Thymus (tissue), 11 donors: Measurements from ENCODE around the gene B3GAT1. TPM values are rescaled to one million over a fixed set of nuclear protein-coding genes. Genes with fewer than 3 reads are reported as not detected.

Experiments
- DNase-seq, 9 donors: peaks; one replicate each; pipeline ENCODE4 v3.0.0-alpha.2; 2013; ENCODE audit warnings: low spot score in 9 of 9, low read depth in 6 of 9, missing footprints in 1 of 9
- H3K27ac ChIP-seq, 2 donors: one replicate each; pipeline ENCODE4 v1.5.1; 2013; ENCODE audit warnings: control low read depth in 1 of 2, low read depth in 1 of 2, low read length in 1 of 2, mild to moderate bottlenecking in 1 of 2, moderate library complexity in 1 of 2
- H3K27me3 ChIP-seq, 2 donors: one replicate each; pipeline ENCODE4 v1.5.1; 2013; ENCODE audit warnings: low read length in 1 of 2; ENCODE audit not compliant: control insufficient read depth in 2 of 2, insufficient read depth in 1 of 2
- H3K36me3 ChIP-seq, 2 donors: one replicate each; pipeline ENCODE4 v1.5.1; 2013; ENCODE audit warnings: low read length in 1 of 2, mild to moderate bottlenecking in 1 of 2, moderate library complexity in 1 of 2; ENCODE audit not compliant: control insufficient read depth in 2 of 2, insufficient read depth in 2 of 2
- H3K4me1 ChIP-seq, 2 donors: one replicate each; pipeline ENCODE4 v1.5.1; 2013; ENCODE audit warnings: low read length in 2 of 2; ENCODE audit not compliant: control insufficient read depth in 2 of 2, insufficient read depth in 2 of 2
- H3K4me3 ChIP-seq, 2 donors: one replicate each; pipeline ENCODE4 v1.5.1; 2013; ENCODE audit warnings: low read length in 2 of 2, control low read depth in 1 of 2, mild to moderate bottlenecking in 1 of 2
- H3K9me3 ChIP-seq, 2 donors: one replicate each; pipeline ENCODE4 v1.5.1; 2013; ENCODE audit warnings: low read length in 1 of 2, mild to moderate bottlenecking in 1 of 2; ENCODE audit not compliant: control insufficient read depth in 2 of 2, insufficient read depth in 1 of 2
- WGBS: extraction: QIAGEN DNeasy Blood & Tissue Kit; methylation state at CpG from one replicate; pipeline ENCODE4 v1.1.7; 2013; 5-methylcytosine and 5-hydroxymethylcytosine counted together
- polyA plus RNA-seq: library from polyadenylated mRNA; stranded (reverse); fragments of 200-250 nt; gene quantifications from one replicate; pipeline ENCODE4 v1.2.3, GENCODE V29; 2013
- total RNA-seq: library from RNA; stranded (reverse); fragments of 120-200 nt; gene quantifications from one replicate; pipeline ENCODE4 v1.2.4, GENCODE V29; 2013
- donor health status: healthy.

B3GAT1 gene
- total and polyA plus RNA-seq, 2 donors: 0.24 to 0.43 TPM

DNA sequence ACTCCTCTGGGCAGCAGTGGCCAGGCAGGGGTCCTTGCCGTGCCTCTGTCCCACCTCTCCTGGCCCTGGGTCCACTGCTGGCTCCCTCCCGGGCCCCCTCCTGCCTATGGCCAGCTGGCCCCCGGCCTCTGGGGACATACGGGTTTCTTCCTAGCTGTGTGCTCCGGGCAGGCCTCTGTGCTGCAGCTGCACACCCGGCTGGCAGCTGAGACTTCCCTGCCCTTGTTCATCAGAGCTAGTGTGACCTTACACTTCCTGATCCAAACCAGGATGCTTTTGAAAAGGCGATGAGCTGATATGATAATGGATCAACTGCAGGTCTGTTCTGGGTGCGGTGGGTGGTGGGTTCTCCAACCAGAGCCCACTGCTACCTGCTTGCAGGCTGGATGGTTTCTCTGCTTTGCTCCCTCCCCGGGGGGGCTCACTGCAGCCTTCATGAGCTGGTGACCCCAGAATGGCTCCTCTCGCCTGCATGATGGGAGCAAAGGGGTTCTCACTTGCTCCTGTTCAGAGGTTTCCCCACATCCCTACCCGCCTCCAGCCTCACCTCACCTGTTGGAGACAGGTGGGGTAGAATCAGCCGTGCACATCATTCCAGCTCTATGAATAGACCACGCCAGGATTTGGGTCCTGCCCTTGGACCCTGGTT, 13.3 kb downstream of the B3GAT1 start:
- H3K27me3 ChIP-seq: peaks cover 0 to 3% of the 10 kb centered on the region in 2 donors
- H3K4me1 ChIP-seq: no peaks in the 10 kb centered on the region
- H3K4me3 ChIP-seq: no peak overlapping the region
- WGBS: 81% methylated on average over 13 of the region's 13 CpGs
- no peaks in the 10 kb centered on the region for H3K36me3 ChIP-seq
- no peak for DNase-seq
- no peak overlapping the region for H3K27ac ChIP-seq
- no peaks in the 10 kb centered on the region for H3K9me3 ChIP-seq

DNA sequence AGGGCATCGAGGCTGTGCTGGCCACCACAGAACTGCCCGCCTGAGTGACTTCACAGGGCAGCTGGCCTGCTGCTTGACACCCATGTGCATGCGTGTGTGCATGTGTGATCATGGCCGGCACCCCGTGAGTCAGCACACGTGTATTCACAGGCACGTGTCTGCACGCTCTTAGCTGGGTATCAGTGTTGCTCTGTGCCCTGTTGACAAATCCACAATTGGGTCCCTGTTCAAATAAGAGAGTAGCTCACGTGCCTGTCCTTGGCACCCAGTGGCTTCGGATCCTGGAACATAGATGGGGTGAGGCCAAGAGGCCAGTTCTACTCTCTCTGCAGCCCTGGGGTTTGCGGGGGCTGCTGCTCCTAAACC, 14.0 kb downstream of the B3GAT1 start:
- WGBS: 87% methylated on average over 11 of the region's 11 CpGs
- Histone ChIP-seq H3K27me3 (peaks cover 0 to 5% of the 10 kb centered on the region in 2 donors), H3K36me3 (no peaks in the 10 kb centered on the region), H3K4me3 (no peak overlapping the region), H3K27ac (no peak overlapping the region), H3K4me1 (no peaks in the 10 kb centered on the region), H3K9me3 (no peaks in the 10 kb centered on the region)
- no peak for DNase-seq

- Histone ChIP-seq H3K4me3 (no peak overlapping the region), H3K36me3 (no peaks in the 10 kb centered on the region), H3K27me3 (peaks cover 0 to 5% of the 10 kb centered on the region in 2 donors), H3K4me1 (no peaks in the 10 kb centered on the region), H3K9me3 (no peaks in the 10 kb centered on the region), H3K27ac (no peak overlapping the region)
- no peak for DNase-seq
- 93% methylated on average over 18 of the region's 18 CpGs for WGBS
These were observed 14.6 kb downstream of the B3GAT1 start for GRCh38 chr11:134397304-134398078.

DNA sequence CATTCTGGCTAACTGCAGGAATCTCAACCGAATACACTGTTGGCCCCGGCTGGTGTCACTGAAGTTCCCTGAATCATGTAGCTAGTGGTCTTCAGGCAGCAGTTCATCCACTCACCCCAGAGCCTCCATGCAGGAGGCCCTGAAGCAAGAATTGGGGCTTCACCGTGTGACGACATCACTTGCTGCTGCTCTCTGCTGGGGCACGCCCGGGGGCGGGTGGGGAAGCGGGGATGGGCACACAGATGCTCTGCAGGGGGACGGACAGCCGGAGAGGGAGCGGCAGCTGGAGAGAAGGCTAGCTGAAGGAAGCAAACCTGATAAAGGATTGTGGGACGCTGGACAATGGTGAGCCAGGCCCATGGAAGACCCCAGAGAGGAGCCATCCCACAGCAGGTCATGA, 17.0 kb downstream of the B3GAT1 start:
- Histone ChIP-seq H3K4me3 (no peak overlapping the region), H3K4me1 (no peaks in the 10 kb centered on the region), H3K9me3 (no peaks in the 10 kb centered on the region), H3K27ac (no peak overlapping the region), H3K27me3 (peaks cover 0 to 18% of the 10 kb centered on the region in 2 donors), H3K36me3 (no peaks in the 10 kb centered on the region)
- 82% methylated on average over 12 of the region's 12 CpGs for whole genome bisulfite sequencing
- DNase-seq: no peak

DNA sequence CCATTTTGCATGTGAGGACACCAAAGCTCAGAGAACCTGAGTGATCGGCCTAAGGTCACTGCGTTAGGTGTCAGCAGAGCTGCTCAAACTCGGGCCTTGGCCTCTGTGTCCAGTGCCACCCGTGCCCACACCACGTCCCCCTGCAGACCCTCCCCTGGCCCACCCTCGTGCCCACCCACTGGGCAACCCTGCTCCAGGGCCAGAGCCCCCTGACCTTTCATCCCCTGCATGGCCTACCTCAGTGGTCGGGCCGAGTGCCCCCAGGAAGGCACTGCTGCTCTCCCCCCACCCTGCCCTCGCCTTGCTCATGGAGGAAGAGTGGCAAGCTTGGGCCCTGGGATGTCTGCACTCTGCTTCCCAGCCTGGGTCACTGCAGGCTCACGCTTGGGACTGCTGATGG, 17.7 kb downstream of the B3GAT1 start:
- Histone ChIP-seq H3K9me3 (no peaks in the 10 kb centered on the region), H3K36me3 (no peaks in the 10 kb centered on the region), H3K4me3 (no peak overlapping the region), H3K4me1 (no peaks in the 10 kb centered on the region), H3K27me3 (peaks cover 0 to 18% of the 10 kb centered on the region in 2 donors), H3K27ac (no peak overlapping the region)
- no peak for DNase-seq
- 87% methylated on average over 10 of the region's 10 CpGs for WGBS

DNA sequence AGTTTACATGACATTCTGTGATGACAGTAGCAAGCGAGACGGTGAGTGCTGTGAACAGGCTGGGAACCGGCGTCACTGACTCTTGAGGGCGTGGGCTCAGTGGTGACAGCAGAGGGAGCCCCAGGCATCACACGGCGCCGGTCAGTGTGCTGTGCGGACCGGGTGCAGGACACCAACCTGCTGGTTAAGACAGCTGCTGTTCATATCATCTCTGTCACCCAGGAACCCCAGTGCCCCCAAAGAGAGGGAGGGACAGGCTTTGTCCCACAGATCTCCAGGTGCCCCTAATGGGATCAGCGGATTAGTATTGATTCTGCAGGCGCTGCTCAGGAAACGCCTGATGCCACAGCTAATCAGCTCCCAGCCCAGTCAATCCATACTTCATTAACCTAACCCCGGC, 18.4 kb downstream of the B3GAT1 start:
- DNase-seq: no peak
- Histone ChIP-seq H3K27me3 (peaks cover 0 to 18% of the 10 kb centered on the region in 2 donors), H3K4me1 (no peaks in the 10 kb centered on the region), H3K36me3 (no peaks in the 10 kb centered on the region), H3K4me3 (no peak overlapping the region), H3K9me3 (no peaks in the 10 kb centered on the region), H3K27ac (no peak overlapping the region)
- WGBS: 49% methylated on average over 14 of the region's 14 CpGs

- Histone ChIP-seq H3K4me3 (no peak overlapping the region), H3K27ac (no peak overlapping the region), H3K27me3 (peaks cover 0 to 18% of the 10 kb centered on the region in 2 donors), H3K4me1 (no peaks in the 10 kb centered on the region), H3K36me3 (no peaks in the 10 kb centered on the region), H3K9me3 (no peaks in the 10 kb centered on the region)
- no peak for DNase-seq
- 94% methylated on average over 21 of the region's 21 CpGs for WGBS
These were observed 19.0 kb downstream of the B3GAT1 start for GRCh38 chr11:134392953-134393615.

DNA sequence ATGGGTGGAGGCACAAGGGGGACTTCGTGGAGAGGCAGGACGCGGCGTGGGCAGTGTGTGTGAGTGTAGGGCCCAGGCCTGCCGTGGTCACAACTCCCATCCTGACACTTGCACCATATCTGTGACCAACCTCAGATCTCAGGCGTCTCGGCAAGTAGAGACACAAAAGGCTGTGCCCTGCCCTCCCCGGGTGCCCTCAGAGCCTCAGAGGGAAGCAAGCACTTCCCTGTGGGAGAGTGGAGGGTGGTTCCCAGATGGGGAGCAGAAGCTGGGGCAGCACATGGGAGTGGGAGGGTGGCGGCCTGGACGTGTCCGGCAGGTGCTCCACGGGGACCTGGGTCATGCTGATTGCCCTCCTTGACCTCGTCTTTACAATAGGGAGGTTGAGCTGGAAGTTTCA, 20.4 kb downstream of the B3GAT1 start:
- H3K27ac ChIP-seq: no peak overlapping the region

More for the DNA sequence above, 20.4 kb downstream of the B3GAT1 start:
- H3K36me3 ChIP-seq: no peaks in the 10 kb centered on the region
- H3K4me1 ChIP-seq: peaks cover 0 to 6% of the 10 kb centered on the region in 2 donors
- no peaks in the 10 kb centered on the region for H3K9me3 ChIP-seq
- peaks cover 0 to 18% of the 10 kb centered on the region in 2 donors for H3K27me3 ChIP-seq
- no peak overlapping the region for H3K4me3 ChIP-seq
- WGBS: 95% methylated on average over 13 of the region's 13 CpGs
- DNase-seq: no peak
